HG03565 (cell line): ENCODE data around the gene CTF1.

ENCODE experiments used
- ATAC-seq: cut with Tn5 transposase; IDR thresholded peaks from one replicate; pipeline ENCODE4 v1.9.1; 2021; ENCODE audit warnings: mild to moderate bottlenecking, moderate library complexity; ENCODE audit not compliant: unreplicated experiment

CTF1 gene

DNA sequence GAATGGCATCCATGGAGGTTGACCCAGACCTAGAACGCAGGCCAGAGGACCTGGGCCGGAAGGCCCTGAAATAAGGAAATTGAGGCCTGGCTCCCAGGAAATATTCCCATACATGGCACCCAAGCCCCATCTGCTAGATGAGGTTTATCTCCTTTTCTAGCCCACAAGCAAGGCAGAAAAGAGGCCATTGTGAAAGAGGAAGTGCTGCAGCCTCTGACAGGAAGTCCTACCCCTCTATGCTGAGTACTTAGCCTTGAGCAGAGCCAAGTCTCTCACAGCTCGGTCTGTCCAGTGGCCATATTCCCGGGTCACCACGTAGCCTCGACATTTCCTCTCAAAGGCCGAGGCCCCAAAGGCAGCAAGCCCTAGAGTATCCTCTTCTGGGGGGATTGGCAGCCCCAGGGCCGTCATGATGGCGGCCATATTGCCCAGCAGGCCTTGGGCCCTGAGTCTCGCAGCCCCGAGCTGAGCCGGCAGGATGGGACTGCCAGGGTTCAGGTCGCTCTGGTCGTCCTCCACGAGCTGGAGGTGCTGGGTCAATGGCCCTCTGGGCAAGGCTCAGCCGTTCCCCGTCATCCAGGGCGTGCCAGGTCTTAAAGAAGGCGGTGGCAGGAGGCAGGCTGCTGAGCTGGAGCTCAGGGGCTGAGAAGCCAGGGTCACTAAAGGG, 7.8 kb downstream of the CTF1 start:
- no peak for ATAC-seq

DNA sequence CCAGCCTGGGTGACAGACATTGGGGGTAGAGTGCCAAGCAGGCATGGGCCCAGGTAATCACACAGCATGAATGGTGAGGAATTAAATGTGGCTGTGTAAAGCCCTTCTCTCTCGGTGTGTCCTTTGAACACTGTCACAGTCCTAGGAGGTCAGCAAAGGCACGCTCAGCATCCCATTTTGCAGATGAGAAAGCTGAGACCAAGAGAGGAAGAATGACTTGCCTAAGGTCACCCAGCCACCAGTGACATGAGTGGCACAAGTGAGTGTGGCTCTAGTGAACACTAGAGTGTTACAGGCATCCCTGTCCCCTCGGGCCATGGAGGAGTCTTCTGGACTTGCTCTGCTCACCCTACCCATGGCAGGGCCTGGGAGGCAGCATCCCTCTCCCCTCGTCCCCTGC, 10.7 kb downstream of the CTF1 start:
- no peak for ATAC-seq

DNA sequence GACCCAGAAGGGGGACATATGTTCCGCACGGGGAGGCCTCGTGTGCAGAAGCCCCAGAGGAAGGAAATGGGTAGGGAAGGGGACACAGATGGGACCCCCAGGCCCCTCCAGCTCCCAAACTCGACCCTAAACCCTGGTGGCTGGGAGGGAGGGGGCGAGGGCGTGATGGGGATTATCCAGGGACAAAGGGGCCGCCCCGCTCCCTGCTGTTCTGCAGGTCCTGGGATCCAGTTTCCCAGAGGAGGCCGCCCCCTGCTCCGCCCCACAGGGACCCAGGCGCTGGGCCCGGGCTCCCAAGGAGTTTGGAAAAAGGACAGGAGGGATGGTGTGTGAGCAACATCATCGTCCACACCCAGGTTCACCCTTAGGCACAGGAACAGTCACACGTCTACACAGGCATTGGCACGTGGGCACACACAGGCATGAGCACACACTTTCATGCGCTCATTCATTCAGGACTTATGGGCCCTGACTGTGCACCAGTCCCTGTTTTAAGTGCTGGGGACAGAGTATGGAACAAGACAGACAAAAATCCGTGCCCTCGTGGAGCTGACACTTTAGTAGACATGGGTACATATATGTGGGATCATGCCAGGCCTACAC, 14.1 kb downstream of the CTF1 start:
- no peak for ATAC-seq

GRCh38 chr16:30912794-30913412, 16.5 kb downstream of the CTF1 start:
- no peak for ATAC-seq

DNA sequence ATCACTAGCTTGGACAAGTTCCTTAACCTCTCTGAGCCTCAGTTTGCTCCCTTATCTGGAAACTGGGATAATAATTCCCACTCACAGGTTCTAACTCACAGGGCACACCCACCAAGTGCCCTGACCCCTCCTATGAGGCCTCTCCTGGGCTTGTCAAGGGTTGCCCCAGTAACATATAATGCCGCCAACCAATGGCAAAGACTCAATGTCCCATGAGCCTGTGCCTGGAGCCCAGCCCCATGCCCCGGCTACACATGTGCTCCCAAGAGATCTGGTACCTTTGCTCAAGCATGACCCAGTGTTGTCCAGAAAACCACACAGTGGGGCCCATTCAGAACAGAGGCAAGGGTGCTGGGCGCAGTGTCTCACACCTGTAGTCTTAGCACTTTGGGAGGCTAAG, 18.4 kb downstream of the CTF1 start:
- no peak for ATAC-seq

DNA sequence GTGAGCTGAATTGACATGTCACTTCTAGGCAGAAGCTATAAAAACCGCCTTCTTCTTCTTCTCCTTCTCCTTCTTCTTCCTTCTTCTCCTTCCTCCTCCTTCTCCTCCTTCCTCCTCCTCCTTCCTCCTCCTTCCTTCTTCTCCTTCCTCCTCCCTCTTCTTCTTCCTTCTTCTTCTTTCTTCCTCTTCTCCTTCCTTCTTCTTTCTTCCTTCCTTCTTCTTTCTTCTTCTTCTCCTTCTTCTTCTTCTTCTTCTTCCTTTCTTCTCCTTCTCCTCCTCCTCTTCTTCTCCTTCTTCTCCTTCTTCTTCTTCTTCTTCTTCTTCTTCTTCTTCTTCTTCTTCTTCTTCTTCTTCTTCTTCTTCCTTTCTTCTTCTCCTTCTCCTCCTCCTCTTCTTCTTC, 22.2 kb downstream of the CTF1 start:
- ATAC-seq, result no peak

DNA sequence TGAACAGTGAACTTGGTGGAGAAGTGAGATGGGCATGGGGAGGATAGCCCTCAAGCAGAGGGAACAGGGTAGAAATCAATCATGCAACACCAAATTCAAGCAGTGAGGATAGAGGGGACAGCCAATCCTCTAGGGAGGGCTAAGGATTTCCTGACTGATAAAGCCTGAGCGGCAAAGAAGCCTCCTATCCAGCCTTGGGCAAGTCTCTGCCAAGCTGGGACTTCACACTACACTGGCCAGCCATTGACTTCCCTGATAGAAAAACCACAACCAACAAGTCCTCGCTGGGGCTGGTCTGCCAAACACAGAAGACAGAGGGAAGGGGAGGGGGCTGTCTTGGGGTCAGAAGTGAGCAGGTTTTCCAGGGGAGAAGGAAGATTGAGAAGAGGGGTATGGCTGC, 24.5 kb downstream of the CTF1 start:
- ATAC-seq, result no peak

DNA sequence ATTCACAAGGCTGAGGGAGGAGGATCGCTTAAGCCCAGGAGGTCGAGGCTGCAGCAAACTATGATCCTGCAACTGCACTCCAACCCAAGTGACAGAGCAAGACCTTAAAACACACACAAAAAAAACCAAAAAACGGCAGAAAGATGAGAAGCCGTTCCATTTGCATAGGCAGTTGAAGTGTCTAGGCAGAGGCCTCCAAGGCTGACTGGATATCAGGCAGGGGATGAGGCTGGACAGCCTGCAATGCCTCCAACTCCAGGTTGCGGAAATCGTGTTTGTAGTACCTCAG, 25.0 kb downstream of the CTF1 start:
- ATAC-seq, result no peak

DNA sequence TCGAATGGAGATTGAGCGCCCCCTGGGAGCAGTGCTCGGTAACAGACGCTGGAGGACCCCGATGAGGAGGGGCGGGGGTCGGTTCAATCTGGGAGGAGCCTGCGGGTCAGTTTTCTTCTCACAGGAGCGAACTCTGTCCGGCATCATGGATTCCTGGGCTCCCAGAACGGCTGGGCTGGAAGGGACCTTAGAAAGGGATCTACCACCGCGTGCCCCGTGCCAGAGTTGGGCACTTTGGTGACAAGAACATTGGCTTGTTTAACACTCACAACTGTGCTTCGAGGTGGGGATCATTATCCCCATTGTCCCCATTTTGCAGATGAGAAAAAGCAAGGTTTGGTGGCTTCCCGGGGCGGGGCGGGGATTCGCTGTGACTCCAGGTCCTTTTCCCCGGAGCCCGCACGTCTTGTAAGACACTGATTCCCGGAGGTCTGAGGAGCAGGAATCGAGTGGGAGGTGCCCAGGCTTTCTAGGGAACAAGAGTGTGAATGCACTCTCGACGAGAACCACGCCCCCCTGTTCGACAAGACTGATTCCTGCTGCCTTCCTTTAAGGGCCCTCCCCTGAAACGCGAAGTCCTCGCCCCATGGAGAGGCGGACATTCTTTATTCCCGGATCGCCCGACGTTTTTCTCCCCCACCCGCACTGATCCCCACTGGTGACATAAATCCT, 25.5 kb downstream of the CTF1 start:
- ATAC-seq, result no peak

GRCh38 chr16:30922420-30922959, 26.1 kb downstream of the CTF1 start:
- peak; percentile 64 for ATAC-seq

DNA sequence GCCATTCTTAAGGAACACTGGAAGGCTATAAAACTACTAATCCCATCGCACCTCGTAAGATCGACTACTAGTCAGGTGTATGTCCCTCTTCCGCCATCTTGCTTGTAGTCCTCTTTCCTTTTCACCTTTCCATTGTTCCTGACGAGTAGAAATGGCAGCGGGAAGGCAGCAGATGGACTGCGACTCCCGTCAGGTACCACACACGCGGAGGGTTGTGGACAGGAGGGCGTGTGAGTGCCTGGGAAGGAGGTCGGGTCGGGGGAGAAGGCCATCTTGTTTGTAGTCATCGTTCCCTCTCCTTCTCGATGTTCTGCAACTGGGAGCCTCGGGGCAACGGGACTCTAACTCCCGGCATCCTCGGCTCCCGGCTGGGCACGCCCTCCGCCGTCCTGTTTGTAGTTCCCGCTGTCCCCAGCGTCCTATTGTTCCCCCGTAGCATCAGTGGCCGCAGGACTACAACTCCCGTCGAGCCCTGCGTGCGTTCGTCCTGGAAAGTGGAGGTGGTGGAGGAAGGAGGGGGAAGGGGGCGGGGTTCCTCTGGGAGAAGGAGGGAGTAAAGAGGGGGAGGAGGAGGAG, 26.6 kb downstream of the CTF1 start:
- ATAC-seq, result peak; percentile 65

DNA sequence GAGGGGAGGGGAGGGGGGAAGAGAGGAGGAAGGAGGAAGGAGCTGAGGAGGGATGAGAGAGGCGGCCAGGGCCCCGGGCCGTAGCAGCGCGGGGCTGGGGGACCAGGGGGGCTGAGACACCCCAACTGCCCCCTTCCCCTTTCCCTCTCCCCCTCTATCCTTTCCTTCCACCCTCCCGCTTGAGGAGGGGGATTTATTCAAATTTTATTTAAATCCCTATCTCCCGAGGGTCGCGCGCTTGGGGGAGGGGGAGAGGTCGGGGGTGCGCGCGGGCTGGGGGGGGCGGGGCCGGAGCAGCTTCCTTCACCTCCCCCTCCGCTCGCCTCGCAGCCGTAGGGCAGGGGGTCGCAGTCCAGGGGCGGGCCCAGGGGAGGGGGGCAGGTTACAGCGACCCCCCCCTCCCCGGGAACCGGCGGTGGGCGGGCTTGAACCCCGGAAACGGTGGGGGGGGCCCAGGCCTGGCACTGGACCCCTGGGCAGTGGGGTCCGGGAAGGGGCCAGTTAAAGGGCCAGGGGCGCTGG, 27.2 kb downstream of the CTF1 start, which contains the start of gene FBXL19:
Gene FBXL19 (plus strand): TSS at position 19 of the 522 bp plus-strand sequence. CDS start 2,183 bp downstream, outside the sequence.
- ATAC-seq, result no peak

DNA sequence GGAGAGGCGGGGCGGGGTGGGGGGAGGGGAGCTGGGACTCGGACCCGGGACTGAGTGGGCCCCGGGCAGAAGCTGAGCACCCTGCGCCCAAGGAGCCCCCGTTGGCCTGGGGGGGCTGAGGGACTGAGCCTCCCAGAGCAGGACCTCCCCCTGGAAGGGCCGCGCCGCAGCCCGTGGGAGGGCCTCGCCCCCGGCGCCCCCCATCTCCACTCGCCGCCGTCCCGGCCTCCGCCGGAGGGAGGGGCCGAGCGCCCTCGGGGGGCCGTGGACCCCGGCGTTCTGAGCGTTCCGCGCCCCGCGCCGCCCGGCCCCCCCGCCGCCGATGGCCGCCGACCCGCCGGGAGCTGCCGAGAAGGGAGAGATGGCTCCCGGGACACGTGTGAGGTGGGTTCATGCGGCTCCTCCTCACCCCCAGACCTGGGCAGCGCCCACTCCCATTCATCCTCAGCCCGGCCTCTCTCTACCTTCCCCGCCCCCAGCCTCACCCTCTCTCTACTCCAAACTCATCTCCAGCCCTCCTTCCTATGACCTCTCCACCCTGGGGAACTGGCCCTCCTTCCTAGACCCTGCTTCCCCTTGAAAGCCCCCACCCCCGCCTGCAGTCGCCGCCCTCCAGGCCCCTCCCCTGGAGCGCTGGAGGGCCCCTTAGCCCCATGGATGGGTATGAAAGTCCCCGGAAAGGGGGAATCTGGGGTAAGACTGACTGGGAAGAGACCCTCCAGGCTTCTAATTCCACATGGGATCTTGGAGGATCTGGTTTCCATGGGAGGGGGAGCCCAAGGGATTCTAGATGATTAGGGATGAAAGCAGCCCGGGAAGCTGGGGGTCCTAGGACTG, 27.9 kb downstream of the CTF1 start:
- no peak for ATAC-seq

- no peak for ATAC-seq
Measured at GRCh38 chr16:30924913-30925631, 28.7 kb downstream of the CTF1 start.

DNA sequence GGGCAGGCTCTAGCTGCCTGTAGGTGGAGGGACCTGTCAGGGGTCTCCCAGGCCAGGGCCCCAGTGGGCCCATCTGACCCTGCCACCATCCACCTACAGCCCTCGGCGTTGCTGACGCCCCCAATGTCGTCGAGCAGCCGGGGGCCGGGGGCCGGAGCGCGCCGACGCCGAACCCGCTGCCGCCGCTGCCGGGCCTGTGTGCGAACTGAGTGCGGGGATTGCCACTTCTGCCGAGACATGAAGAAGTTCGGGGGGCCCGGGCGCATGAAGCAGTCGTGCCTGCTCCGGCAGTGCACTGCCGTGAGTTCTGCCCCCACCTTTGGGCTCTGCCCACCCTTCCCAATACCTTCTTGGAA, 29.2 kb downstream of the CTF1 start:
- ATAC-seq, result no peak

DNA sequence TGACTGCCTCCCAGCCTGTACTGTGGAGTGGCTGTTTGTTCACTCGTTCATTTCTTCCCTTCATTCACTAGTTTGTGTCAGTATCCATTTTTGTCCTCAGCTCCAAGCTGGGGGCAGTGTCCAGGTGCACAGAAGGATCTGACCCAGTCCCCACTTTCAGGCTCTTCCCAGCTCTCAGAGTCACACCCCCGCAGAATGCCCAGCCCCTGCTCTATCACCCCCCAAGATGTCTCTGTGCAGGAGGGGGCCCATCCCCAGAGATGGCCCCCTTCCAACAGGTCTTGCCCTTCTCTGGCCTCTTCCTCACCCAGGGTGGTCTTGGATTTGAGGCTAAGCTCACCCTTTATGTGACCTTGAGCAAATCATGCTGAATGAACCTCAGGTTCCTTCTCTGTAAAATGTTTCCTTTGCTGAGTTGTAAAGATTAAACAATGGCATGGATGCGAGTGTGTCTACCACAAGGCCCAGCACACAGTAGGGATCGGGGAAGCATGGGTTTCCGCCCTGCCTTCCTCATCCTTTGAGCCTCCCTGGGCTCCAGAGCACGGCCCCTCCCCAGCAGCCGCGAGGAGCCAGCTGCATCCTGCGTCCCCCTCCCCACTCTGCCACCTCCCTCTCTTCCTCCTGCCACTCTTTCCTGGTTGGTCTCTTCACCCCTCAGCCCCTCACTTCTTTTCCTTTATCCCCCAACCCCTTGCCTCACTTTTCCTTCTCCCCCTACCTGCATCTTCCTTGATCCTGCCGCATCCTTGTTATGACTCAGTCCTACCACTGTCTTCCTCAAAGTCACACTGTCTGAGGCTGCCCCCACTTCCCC, 29.8 kb downstream of the CTF1 start:
- no peak for ATAC-seq

GRCh38 chr16:30926937-30927788, 30.7 kb downstream of the CTF1 start:
- no peak for ATAC-seq

DNA sequence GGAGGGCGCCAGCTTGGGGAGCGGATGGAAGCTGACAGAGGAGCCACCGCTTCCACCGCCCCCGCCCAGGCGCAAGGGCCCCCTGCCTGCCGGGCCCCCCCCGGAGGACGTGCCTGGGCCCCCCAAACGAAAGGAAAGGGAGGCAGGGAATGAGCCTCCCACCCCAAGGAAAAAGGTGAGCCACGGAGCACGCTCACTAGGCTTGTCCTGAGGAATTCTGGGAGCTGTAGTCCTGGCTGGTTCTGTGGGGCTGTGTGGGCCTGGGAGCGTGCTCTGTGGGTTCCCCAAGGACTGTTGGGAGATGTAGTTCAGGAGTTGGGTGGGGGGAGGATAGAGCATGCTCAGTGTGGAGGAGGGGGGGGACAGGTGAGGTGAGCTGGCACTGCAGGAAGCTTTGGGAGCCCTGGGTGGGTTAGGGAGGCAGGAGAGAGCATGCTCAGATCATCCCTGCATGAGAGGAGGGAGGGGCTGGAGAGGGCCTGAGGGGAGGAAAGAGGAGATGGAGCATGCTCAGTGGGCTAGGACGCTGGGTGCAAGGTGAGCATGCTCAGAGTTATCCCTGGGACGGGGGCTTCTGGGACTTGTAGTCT, 31.5 kb downstream of the CTF1 start:
- no peak for ATAC-seq
